Activated naive CD4-positive, alpha-beta T cell treated with Interleukin-2 at 50 U/mL for 16 hours (primary cell): ENCODE data around the gene STK4.

Source experiments
- DNase-seq: peaks from one replicate; pipeline ENCODE4 v3.0.0-alpha.2; 2020

STK4 gene

GRCh38 chr20:45115829-45116228 lies 149.5 kb downstream of the STK4 start:
- no peak for DNase-seq

- DNase-seq, result no peak
Measured at GRCh38 chr20:45117581-45117980, 151.3 kb downstream of the STK4 start.

GRCh38 chr20:45118028-45118427 lies 151.7 kb downstream of the STK4 start:
- no peak for DNase-seq

- no peak for DNase-seq
Measured at GRCh38 chr20:45119556-45120266, 153.4 kb downstream of the STK4 start.

GRCh38 chr20:45121388-45121787 lies 155.1 kb downstream of the STK4 start:
- no peak for DNase-seq

GRCh38 chr20:45124365-45124764 lies 158.1 kb downstream of the STK4 start, which contains the start of gene WFDC12:
Gene WFDC12 (minus strand): TSS chr20:45124465. CDS start chr20:45124447, 18 bp downstream.
- no peak for DNase-seq

GRCh38 chr20:45128099-45128498 lies 161.8 kb downstream of the STK4 start:
- DNase-seq, result no peak
